Measurements from ENCODE around the gene GIMD1. TPM values are rescaled to one million over a fixed set of nuclear protein-coding genes. Genes with fewer than 3 reads are reported as not detected.
"Not testable (repeated sequence)": the region's sequence is repeated elsewhere in the genome, so short reads cannot be mapped to it uniquely, and the experiment has no call there.

The GIMD1 gene
- total RNA-seq, 2 donors from 2014 or later: not detected

DNA sequence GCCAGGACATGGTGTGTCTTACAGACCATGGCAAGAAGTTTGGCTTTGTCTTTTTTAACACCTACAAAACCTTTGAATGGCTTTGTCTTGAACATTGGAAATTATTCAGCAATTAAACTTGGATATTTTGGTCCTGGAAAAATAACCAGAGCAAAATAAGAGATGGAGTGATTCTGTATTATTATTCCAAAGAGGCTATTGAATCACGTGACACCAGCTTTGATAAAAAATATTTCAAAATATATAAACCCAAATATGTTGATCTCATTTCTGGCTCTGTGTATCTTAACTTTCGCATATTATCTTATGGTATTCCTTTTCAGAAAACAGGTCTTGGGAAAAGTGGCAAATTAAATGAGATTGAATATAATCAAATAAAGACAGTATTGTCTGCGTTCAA, 32.6 kb upstream of the GIMD1 start:
- Histone ChIP-seq H3K4me1 (ENCODE audit: control insufficient read depth, insufficient read depth, low read length) (no peaks in the 10 kb centered on the region), H3K27me3 (ENCODE audit: control insufficient read depth, insufficient read depth, low read length, poor library complexity, severe bottlenecking) (no peaks in the 10 kb centered on the region), H3K9me3 (ENCODE audit: control insufficient read depth, low read length) (peaks cover 9% of the 10 kb centered on the region), H3K9ac (ENCODE audit: extremely low read depth, low read length, poor library complexity, severe bottlenecking) (no peak overlapping the region), H3K36me3 (ENCODE audit: control insufficient read depth, insufficient read depth, low read length) (no peaks in the 10 kb centered on the region), H3K4me3 (ENCODE audit: low read length) (no peak overlapping the region), H3K27ac (ENCODE audit: low read depth, low read length) (no peak overlapping the region)
- TF ChIP-seq, protein P1, sequence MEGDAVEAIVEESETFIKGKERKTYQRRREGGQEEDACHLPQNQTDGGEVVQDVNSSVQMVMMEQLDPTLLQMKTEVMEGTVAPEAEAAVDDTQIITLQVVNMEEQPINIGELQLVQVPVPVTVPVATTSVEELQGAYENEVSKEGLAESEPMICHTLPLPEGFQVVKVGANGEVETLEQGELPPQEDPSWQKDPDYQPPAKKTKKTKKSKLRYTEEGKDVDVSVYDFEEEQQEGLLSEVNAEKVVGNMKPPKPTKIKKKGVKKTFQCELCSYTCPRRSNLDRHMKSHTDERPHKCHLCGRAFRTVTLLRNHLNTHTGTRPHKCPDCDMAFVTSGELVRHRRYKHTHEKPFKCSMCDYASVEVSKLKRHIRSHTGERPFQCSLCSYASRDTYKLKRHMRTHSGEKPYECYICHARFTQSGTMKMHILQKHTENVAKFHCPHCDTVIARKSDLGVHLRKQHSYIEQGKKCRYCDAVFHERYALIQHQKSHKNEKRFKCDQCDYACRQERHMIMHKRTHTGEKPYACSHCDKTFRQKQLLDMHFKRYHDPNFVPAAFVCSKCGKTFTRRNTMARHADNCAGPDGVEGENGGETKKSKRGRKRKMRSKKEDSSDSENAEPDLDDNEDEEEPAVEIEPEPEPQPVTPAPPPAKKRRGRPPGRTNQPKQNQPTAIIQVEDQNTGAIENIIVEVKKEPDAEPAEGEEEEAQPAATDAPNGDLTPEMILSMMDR (conservative IDR thresholded peaks at IDR 0.05): no peak
- no peak for DNase-seq
- H3K36me3 Mint-ChIP-seq (ENCODE audit: low read depth): peaks cover under 1% of the 10 kb centered on the region
- H3K4me3 Mint-ChIP-seq: no peak overlapping the region
- H3K27me3 Mint-ChIP-seq (ENCODE audit: insufficient read depth): no peaks in the 10 kb centered on the region
- H3K27ac Mint-ChIP-seq: no peak overlapping the region
- 95% methylated on average over 2 of the region's 3 CpGs; no CpG with 5 or more reads in 1 of the 2 experiments for WGBS, 2 experiments (ENCODE audit: insufficient coverage in 1 of 2, insufficient read length in 1 of 2)
- peaks cover 15% of the 10 kb centered on the region for H3K9me3 Mint-ChIP-seq
- H3K4me1 Mint-ChIP-seq: no peaks in the 10 kb centered on the region

DNA sequence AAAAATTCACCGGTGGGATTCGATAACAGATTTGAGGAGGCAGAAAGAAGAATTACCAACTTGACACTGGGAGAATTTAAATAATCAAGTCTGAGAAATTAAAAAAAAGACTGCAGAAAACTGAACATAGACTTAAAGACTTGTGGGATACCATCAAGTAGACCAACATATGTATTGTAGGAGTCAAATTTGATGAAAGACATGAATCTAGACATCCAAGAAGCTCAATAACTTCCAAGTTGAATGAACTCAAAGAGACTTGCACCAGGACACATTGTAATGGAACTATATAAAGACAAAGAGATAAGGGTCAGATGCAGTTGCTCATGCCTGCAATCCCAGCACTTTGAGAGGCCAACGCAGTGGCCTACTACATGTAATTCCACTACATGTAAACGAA, 30.3 kb upstream of the GIMD1 start:
- DNase-seq; H3K4me1 ChIP-seq (ENCODE audit: control insufficient read depth, insufficient read depth, low read length); H3K36me3 Mint-ChIP-seq (ENCODE audit: low read depth); H3K27me3 Mint-ChIP-seq (ENCODE audit: insufficient read depth); H3K27ac ChIP-seq (ENCODE audit: low read depth, low read length); H3K4me1 Mint-ChIP-seq; H3K4me3 ChIP-seq (ENCODE audit: low read length); H3K27ac Mint-ChIP-seq; H3K36me3 ChIP-seq (ENCODE audit: control insufficient read depth, insufficient read depth, low read length); H3K4me3 Mint-ChIP-seq; H3K9ac ChIP-seq (ENCODE audit: extremely low read depth, low read length, poor library complexity, severe bottlenecking); H3K27me3 ChIP-seq (ENCODE audit: control insufficient read depth, insufficient read depth, low read length, poor library complexity, severe bottlenecking): not testable (repeated sequence)
- H3K9me3 Mint-ChIP-seq: peaks cover 27% of the 10 kb centered on the region
- H3K9me3 ChIP-seq (ENCODE audit: control insufficient read depth, low read length): peaks cover 15% of the 10 kb centered on the region
- WGBS, 2 experiments (ENCODE audit: insufficient coverage in 1 of 2, insufficient read length in 1 of 2): 83% methylated on average over 2 of the region's 4 CpGs; no CpG with 5 or more reads in 1 of the 2 experiments

DNA sequence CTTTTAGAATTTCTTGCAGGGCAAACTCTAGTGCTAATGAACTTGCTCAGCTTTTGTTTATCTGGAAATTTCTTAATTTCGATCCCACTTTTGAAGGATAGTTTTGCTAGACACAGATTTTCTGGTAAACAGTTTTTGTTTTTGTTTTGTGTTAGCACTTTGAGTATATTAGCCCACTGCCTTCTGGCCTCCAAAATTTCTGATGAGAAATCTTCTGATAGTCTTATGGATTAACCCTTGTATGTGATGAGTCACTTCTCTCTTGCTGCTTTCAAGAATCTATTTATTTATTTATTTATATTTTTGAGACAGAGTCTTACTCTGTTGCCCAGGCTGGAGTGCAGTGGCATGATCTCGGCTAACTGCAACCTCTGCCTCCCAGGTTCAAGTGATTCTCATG, 27.0 kb upstream of the GIMD1 start:
- WGBS, 2 experiments (ENCODE audit: insufficient coverage in 1 of 2, insufficient read length in 1 of 2): 83 to 90% methylated on average over 2 of the region's 2 CpGs
- H3K4me3 Mint-ChIP-seq: no peak overlapping the region
- Histone ChIP-seq H3K9me3 (ENCODE audit: control insufficient read depth, low read length) (peaks cover 15% of the 10 kb centered on the region), H3K27me3 (ENCODE audit: control insufficient read depth, insufficient read depth, low read length, poor library complexity, severe bottlenecking) (no peaks in the 10 kb centered on the region), H3K27ac (ENCODE audit: low read depth, low read length) (no peak overlapping the region), H3K9ac (ENCODE audit: extremely low read depth, low read length, poor library complexity, severe bottlenecking) (no peak overlapping the region), H3K36me3 (ENCODE audit: control insufficient read depth, insufficient read depth, low read length) (no peaks in the 10 kb centered on the region), H3K4me3 (ENCODE audit: low read length) (no peak overlapping the region), H3K4me1 (ENCODE audit: control insufficient read depth, insufficient read depth, low read length) (no peaks in the 10 kb centered on the region)
- TF ChIP-seq, protein P1 (conservative IDR thresholded peaks at IDR 0.05): no peak
- no peak for DNase-seq
- no peaks in the 10 kb centered on the region for H3K4me1 Mint-ChIP-seq
- H3K27ac Mint-ChIP-seq: no peak overlapping the region
- H3K9me3 Mint-ChIP-seq: peaks cover 23% of the 10 kb centered on the region
- H3K36me3 Mint-ChIP-seq (ENCODE audit: low read depth): peaks cover 2% of the 10 kb centered on the region
- H3K27me3 Mint-ChIP-seq (ENCODE audit: insufficient read depth): no peaks in the 10 kb centered on the region

DNA sequence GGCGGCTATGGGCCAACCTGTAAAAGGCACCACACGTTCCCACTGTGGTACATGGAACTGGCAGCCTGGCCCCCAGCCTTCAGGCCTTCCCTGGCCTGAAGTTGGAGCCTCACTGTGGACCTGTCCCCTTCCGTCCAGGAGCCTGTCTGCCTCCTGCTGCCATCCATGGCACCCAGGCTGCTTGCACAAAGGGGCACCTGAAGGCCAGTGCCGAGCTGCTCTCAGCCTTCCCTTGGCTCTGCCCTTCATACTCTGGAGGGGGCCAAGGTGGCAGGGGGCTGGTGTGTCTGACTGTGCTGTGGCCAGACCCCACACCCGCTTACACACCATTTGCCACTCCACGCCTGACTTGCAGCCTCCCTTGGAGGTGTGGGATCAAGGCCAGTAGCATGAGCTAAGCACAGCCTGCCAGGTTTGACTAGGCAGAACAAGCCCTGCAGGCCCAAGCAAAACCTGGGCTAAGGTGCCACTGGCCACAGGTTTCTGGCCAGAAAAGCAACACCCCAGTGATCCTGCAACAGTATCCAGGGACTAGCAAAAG, 17.3 kb upstream of the GIMD1 start:
- whole genome bisulfite sequencing, 2 experiments (ENCODE audit: insufficient coverage in 1 of 2, insufficient read length in 1 of 2): 82 to 91% methylated on average over 2 to 6 of the region's 6 CpGs
- no peak overlapping the region for H3K4me3 Mint-ChIP-seq
- H3K27ac Mint-ChIP-seq: no peak overlapping the region
- Histone ChIP-seq H3K9me3 (ENCODE audit: control insufficient read depth, low read length) (no peaks in the 10 kb centered on the region), H3K4me1 (ENCODE audit: control insufficient read depth, insufficient read depth, low read length) (no peaks in the 10 kb centered on the region), H3K36me3 (ENCODE audit: control insufficient read depth, insufficient read depth, low read length) (no peaks in the 10 kb centered on the region), H3K9ac (ENCODE audit: extremely low read depth, low read length, poor library complexity, severe bottlenecking) (no peak overlapping the region), H3K4me3 (ENCODE audit: low read length) (no peak overlapping the region), H3K27ac (ENCODE audit: low read depth, low read length) (no peak overlapping the region), H3K27me3 (ENCODE audit: control insufficient read depth, insufficient read depth, low read length, poor library complexity, severe bottlenecking) (no peaks in the 10 kb centered on the region)
- TF ChIP-seq, protein P1 (conservative IDR thresholded peaks at IDR 0.05): no peak
- no peaks in the 10 kb centered on the region for H3K9me3 Mint-ChIP-seq
- no peaks in the 10 kb centered on the region for H3K36me3 Mint-ChIP-seq (ENCODE audit: low read depth)
- no peaks in the 10 kb centered on the region for H3K27me3 Mint-ChIP-seq (ENCODE audit: insufficient read depth)
- DNase-seq: no peak
- no peaks in the 10 kb centered on the region for H3K4me1 Mint-ChIP-seq

Measured in endodermal cell (in vitro differentiated cells).